HG03103 (cell line): ENCODE results near the gene STK24.

Experiments used
- ATAC-seq: cut with Tn5 transposase; IDR thresholded peaks from one replicate; pipeline ENCODE4 v1.9.1; 2021; ENCODE audit warnings: low read depth; ENCODE audit not compliant: unreplicated experiment

Gene STK24

GRCh38 chr13:98397861-98398260 lies 179.0 kb downstream of the STK24 start:
- no peak for ATAC-seq

GRCh38 chr13:98397221-98397620 lies 179.7 kb downstream of the STK24 start:
- ATAC-seq: no peak

DNA sequence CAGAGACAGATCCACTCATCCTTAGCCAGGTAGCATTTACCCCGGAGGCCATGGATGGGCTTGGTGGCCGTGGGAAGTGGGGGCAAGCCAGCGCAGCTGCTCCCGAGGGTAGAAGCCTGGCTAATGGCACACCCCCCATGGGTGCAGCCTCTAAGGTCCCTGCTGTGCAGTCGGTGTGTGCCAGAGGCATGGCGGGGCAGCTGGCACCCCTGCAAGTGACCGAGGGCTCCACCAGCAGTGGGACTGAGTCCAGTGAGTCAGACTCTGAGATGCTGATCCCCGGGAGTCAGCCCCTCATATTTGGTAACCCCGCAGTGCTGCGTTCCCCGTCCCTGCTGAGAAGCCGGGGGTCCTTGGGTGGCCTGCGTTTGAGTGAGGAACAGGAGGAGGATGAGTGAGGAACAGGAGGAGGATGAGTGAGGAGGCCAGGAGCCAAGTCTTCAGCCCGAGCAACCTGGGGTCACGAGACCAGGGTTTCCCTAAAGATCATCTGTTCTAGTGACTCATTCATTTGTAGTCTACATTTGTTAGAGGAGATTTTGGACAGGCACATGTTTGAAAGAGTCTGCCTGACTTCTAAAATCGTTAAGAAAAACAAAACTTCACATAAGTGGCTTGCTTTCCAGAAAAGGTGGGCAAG lies 180.7 kb downstream of the STK24 start:
- no peak for ATAC-seq
